ENCODE measurements around the gene TDRD3.
"Not testable (repeated sequence)": the region's sequence is repeated elsewhere in the genome, so short reads cannot be mapped to it uniquely, and the experiment has no call there.

DNA sequence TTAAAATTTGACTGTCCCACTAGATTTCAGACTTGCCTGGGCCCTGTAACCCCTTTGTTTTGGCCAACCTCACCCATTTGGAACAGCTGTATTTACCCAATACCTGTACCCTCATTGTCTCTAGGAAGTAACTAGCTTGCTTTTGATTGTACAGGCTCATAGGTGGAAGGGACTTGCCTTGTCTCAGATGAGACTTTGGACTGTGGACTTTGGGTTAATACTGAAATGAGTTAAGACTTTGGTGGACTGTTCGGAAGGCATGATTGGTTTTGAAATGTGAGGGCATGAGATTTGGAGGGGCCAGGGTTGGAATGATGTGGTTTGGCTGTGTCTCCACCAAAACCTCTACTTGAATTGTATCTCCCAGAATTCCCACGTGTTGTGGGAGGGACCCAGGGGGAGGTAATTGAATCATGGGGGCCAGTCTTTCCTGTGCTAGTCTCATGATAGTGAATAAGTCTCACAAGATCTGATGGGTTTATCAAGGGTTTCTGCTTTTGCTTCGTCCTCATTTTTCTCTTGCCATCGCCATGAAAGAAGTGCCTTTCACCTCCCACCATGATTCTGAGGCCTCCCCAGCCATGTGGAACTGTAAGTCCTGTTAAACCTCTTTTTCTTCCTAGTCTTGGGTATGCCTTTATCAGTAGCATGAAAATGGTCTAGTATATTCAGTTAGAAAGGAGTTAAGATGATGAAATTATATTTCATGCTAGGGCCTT is 12.7 kb downstream of the TDRD3 start:
- TF ChIP-seq POLR2A (IDR thresholded peaks at IDR 0.05) = not testable (repeated sequence)
- TF ChIP-seq, protein P1, sequence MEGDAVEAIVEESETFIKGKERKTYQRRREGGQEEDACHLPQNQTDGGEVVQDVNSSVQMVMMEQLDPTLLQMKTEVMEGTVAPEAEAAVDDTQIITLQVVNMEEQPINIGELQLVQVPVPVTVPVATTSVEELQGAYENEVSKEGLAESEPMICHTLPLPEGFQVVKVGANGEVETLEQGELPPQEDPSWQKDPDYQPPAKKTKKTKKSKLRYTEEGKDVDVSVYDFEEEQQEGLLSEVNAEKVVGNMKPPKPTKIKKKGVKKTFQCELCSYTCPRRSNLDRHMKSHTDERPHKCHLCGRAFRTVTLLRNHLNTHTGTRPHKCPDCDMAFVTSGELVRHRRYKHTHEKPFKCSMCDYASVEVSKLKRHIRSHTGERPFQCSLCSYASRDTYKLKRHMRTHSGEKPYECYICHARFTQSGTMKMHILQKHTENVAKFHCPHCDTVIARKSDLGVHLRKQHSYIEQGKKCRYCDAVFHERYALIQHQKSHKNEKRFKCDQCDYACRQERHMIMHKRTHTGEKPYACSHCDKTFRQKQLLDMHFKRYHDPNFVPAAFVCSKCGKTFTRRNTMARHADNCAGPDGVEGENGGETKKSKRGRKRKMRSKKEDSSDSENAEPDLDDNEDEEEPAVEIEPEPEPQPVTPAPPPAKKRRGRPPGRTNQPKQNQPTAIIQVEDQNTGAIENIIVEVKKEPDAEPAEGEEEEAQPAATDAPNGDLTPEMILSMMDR (IDR thresholded peaks at IDR 0.05) = not testable (repeated sequence)

All from heart left ventricle (tissue), 13 donors.